Measurements from ENCODE around the gene IDI1.
"Not testable (repeated sequence)": the region's sequence is repeated elsewhere in the genome, so short reads cannot be mapped to it uniquely, and the experiment has no call there.

The IDI1 gene

DNA sequence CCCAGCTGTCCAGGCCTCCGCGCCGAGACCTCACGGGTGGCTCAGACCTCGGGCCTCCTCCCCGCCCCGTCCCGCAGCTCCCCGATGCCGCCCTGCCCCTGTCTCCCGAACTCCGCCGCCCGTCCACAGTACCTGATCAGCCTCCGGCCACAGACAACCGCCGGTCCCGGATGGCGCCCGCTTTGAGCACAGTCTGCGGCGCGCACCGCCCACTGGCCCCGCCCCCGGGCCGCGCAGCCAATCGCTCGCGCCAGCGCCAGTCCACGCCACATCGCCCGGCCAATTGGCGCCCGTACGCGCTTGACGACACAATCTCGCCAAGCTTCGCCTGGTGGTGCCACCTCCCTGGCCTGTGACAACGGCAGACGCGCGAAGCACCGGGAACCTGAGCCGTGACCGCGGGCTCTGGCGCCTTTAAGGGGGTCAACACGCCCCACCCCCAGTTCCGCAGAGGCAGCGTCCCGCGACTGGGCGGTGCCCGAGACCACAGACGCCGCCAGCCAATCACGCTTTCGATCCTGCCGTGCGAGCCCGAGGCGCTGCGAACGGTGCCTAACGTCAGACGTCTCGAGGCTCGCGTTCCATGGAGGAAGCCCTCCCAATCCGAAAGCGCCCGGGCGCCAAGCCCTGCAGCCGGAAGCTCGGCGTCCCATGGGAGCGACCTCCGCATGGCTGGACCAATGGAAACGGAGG, at the start of gene IDI1:
Gene IDI1, minus strand, starts transcription at position 388 of the 693 bp plus-strand sequence. Its CDS starts 116 bp downstream, at position 272.
- peak; percentile 95 to 100 for DNase-seq

GRCh38 chr10:1097436-1097835, 48.5 kb upstream of the IDI1 start:
- no peak for DNase-seq

GRCh38 chr10:1096287-1096889, 47.5 kb upstream of the IDI1 start:
- no peak for DNase-seq

- DNase-seq, result no peak
Observed at GRCh38 chr10:1095498-1095897, 46.6 kb upstream of the IDI1 start.

DNA sequence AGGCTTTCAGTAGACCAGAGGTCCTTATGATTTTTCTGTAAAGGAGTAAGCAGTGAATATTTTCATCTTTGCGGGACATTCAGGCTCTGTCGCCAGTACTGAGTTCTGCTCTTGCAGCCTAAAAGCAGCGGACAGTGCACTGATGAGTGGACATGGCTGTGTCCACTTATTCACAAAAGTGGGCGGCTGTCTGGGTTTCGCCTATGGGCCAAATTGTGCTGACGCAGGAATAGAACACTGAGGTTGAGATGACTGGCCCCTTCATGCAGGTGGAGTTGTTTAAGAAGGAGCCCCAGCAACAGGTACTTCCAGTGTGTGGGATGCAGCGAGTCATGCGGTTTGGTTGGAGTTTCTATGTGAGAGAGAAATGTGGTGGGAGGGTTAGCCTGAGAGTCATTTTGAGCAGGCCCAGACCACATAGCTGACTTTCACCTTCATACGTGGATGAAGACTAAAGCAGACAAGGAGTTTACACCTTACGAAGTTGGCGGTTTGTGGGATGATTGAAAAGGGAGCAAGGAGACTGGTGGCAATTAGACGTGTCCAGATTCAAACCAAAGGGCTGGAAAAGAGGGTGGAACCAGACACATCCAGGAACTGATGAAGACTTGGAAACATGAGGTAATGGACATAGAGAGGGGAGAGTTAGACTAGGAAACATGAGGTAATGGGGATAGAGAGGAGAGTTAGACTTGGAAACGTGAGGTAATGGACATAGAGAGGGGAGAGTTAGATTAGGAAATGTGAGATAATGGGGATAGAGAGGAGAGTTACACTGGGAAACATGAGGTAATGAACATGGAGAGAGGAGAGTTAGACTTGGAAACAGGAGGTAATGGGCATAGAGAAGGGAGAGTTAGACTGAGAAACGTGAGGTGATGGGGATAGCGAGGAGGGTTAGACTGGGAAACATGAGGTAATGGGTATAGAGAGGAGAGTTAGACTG, 45.5 kb upstream of the IDI1 start:
- no peak for DNase-seq

GRCh38 chr10:1093696-1094095, 44.8 kb upstream of the IDI1 start:
- DNase-seq, result no peak

- no peak for DNase-seq
Observed at GRCh38 chr10:1090696-1091095, 41.8 kb upstream of the IDI1 start.

- no peak for DNase-seq
Observed at GRCh38 chr10:1089017-1089689, 40.2 kb upstream of the IDI1 start.

DNA sequence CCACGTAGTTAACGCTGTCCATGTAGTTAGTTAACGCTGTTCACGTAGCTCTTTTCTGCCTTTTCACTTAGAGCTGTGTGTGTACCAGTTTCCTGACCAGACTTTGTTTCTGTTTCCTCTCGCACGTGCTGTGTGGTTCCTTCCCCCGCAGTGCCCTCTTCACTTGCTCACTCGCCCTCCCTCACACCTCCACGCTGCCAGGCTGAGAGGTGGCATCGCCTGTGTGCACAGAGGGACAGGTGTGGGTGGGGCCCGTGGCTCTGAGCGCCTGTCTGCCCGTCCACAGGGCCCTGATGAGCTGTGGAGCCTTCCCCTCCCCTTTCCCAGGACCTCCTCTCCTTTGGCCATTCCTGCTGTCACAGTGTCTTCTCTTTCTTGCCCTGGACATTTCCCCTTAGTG, 37.9 kb upstream of the IDI1 start:
- DNase-seq, result no peak

DNA sequence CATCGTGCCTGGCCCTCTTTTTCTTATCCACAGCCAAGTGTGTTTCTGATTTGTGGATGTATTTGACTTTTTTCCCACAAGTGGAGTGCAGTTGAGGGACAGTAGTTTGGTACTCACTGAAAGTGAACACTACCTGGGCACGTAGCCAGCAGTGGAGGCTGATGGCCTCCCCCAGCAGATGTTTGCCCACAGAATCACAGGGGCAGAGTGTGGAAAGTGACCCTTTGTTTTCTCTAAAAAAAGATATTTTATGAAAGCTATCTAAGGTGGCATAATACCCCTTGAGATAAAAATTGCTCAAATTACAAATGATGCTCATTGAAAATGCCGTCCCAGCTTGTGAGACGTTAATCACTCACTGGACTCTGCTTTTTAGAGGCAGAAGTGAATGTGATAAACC, 36.3 kb upstream of the IDI1 start:
- no peak for DNase-seq

DNA sequence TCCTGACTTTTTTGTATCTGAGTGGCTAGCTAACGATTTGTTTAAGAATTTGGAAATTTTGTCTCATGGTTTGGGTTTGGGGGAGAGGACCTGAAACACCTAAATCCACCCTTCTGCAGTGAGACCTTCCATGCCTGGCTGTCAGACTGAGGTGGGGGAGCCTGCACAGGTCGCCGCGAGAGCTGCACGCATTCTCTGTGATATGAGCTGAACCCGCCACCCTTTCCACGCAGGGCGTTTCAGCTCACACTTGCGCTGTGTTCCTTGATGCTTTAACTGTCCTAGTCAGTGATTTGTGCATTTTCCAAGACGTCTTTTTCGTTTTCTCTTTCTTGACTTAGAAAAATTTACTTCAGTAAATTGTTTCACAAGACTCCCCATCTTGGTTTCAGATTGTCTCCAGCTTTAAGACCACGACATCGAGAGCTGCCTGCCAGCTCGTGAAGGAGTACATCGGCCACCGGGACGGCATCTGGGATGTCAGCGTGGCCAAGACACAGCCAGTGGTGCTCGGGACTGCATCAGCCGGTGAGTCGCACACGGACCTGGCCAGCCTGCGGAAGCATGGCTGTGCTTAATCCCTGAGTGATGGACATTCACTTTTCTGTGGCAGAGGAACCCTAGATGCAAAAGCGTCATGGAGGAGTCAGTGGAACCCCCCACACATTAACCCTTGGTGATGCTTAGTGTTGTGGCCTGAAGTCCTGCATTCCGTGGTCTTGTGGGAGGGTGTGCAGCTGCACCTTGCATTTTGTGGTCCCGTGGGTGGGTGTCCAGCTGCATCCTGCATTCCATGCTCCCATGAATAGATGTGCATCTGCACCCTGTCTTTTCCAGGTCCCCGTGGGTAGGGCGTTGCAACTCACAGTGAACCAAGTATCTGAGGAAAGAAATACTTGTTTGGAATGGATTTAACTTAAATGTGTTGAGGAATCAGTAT, 35.4 kb upstream of the IDI1 start:
- no peak for DNase-seq

DNA sequence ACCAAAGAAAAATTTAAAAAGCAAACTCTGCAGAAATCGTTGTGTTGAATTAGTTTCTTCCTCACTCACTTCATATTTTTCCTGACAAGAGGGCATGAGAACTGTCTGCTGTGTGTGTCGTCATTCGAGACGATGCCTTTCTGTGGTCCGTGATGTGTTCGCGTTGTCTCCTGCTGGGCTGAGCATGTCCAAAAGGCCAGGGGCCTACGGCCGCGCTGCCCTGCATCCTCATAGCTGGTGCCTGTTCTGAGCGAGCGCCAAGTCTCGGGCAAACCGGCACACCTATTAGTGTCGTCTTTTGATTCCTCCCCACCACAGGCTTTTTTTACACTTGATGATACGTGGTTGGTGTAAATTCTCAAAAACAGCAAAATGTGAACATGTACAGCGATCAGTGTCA, 34.7 kb upstream of the IDI1 start:
- no peak for DNase-seq

GRCh38 chr10:1078668-1079067, 29.7 kb upstream of the IDI1 start:
- DNase-seq, result no peak

- DNase-seq, result no peak
Observed at GRCh38 chr10:1074748-1075308, 25.9 kb upstream of the IDI1 start.

DNA sequence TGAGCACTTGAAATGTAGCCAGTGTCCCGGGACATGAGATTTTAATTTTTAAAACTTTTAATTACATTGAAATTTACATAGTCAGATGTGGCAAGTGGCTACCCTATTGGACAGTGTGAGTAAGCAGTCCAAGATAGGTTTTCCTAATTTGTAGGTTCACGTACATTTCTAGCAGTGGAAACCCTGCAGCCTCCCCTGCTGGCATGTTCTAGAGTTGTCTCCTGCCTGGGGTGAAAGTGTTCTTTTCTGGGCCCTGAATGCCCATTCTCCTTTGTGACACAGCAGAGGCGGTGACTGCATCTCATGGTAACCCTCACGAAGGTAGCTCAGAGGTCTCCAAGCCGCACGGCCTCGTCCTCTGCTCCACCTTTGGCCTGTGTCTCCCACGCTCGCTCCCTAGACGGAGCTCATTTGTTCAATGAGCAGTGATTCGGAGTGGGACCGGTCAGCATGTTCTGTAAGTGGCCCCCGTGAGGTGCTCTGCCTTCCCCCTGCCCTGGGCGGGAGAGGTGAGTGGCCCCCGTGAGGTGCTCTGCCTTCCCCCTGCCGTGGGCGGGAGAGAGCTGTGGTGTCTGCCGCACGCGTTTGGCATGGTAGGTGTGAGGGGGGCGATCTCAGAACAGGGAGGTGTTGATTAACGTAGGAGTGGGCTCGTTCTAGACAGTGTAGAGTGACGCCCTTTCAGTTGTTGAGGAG, 25.3 kb upstream of the IDI1 start:
- no peak for DNase-seq

GRCh38 chr10:1070919-1071318, 22.0 kb upstream of the IDI1 start:
- DNase-seq, result no peak

DNA sequence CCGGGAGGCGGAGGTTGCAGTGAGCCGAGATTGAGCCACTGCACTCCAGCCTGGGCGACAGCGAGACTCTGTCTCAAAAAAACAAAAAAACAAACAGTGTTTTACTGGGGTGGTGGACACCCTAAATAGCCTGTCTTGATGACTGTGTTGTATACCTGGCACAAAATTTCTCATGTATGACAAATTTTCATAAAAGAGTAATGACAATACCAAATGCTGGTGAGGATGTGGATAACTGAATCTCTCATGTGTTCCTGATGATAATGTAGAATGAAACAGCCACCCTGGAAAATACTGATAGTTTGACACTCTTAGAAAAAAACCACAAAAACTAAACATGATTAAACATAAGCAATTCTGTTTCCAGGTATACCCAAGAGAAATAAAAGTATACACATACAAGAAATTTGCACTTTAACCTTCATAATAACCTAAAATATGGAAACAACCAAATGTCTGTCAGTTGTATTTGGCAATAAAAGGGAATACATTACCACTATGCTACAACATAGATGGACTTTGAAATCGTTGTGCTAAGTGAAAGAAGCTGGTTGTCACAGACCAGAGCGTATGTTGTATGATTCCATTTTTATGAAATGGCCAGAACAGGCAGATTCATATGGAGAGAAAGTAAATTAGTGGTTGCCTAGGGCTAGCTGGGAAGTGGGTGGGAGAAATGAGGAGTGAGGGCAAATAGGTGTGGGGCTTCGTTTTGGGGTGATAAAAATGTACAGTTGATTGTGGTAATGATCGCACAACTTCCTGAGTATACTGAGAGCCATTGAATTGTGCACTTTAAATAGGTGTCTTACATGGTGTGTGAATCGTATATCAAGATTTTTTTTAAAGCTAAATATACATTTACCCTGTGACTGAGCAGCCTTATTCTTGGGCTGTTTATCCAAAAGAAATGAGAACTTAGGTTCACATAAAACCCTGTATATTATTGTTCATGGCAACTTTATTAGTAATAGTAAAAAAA, 19.8 kb upstream of the IDI1 start:
- no peak for DNase-seq

- DNase-seq, result not testable (repeated sequence)
Observed at GRCh38 chr10:1066734-1067133, 17.8 kb upstream of the IDI1 start.

GRCh38 chr10:1064964-1065247, 16.0 kb upstream of the IDI1 start:
- no peak for DNase-seq
